H1 (cell line): ENCODE measurements around the gene MRPS35. TPM values are rescaled to one million over a fixed set of nuclear protein-coding genes. Genes with fewer than 3 reads are reported as not detected.

Source experiments
- BCL11A ChIP-seq, 2 experiments: IDR thresholded peaks; one replicate each; pipeline ENCODE4 v1.6.1; 2011; ENCODE audit warnings: low read depth in 2 of 2, low read length in 2 of 2, mild to moderate bottlenecking in 2 of 2
- CBX5 ChIP-seq: fragments of 300-800, 300-1000 bp; sonication (generic); IDR thresholded peaks from 2 replicates; pipeline ENCODE4 v1.7.1; 2016; ENCODE audit warnings: antibody characterized with exemption, low read length, low read depth
- polyA plus RNA-seq, 7 experiments: library from polyadenylated mRNA; depleted of rRNA in 3 of 7; stranded (reverse) in 5 of 7; unstranded in 2 of 7; fragments of >200 nt in 5 of 7; fragments of 200-250 nt in 2 of 7; gene quantifications; 1 replicate in 5 of 7; 2 replicates in 1 of 7; 4 replicates in 1 of 7; pipeline versions ENCODE4 v1.2.1 to v1.2.3, GENCODE V29; 2011 to 2013; ENCODE audit warnings: missing spikeins in 2 of 7, mixed read lengths in 2 of 7
- total RNA-seq: library from RNA; stranded (reverse); fragmentation: NEBNext Ultra II Directional; extraction: Animal tissue kit (Norgen Biotek cat#: 25700); gene quantifications from 2 replicates; pipeline ENCODE4 v1.2.1, GENCODE V29; 2021

MRPS35 gene
- total and polyA plus RNA-seq, 2 of the 8 experiments (the other 6 are each of a cell fraction or from before 2014, with no cell fraction given): 26.8 to 47.9 TPM

DNA sequence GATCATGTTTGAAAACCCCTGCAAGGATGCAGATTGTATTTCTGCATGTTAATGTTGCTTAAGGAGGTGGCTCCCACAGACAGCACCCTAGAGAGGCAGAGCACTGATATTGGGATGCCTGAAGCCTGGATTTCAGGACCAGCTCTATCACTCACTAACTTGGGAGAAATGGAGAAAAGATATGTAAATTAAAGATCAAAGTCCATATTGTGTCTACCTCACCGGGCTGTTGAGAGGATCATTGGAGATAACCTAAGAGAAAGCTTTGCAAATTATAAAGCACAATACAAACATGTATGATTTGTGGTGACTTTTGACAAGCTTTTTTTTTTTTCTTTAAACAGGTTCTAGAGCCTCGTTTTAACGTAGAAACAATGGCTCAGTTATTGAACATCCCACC is 22.0 kb upstream of the MRPS35 start (continued):
- TF ChIP-seq BCL11A (IDR thresholded peaks at IDR 0.05; ENCODE audit: low read depth in 2 of 2, low read length in 2 of 2) (no peak), CBX5 (no peak)
